NOMO-1 treated with dmso at 0.1 percent for 144 hours (cell line): ENCODE measurements around the gene PTTG1.

Source experiments
- DNase-seq: peaks from one replicate; lab custom pipeline; 2025; ENCODE audit not compliant: unreplicated experiment; lab: John Stamatoyannopoulos, UW

PTTG1 gene

DNA sequence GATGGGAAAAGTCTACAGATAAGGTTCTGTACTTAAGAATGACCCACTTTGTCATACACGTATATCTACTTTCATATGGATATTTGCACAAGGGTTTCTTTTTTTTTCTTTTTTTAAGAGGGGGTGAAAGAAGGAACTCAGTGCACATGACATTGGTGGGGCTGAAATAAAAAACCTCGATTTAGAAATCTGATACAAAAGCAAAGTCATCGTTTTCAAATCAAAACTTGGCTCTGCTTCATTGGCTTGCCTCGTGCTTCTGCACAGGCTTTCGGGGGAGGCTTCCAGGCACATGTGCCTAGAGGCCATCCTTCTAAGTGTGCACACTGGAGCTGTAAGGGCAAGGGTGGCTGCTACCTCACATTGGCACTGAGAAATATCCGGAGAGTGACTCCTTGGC, 31.1 kb downstream of the PTTG1 start:
- DNase-seq: no peak

DNA sequence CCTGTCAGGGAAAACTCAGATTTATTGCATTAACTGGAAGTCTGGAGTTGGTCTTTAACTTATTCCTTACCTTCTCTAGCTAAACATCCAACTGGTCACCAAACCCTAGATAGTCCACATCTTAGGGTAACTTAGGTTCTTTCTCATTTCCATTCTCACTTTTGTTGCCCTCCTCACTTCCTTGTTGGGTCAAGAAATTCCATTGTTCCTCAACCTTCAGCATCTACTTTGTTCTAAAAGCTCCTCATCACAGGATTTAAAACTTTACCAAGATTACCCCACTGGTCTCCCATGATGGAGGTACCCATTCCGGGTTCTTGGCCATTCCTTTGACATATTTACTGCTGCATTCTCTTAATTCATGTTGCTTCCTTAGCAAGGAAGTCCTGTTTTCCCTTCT, 32.1 kb downstream of the PTTG1 start:
- no peak for DNase-seq

DNA sequence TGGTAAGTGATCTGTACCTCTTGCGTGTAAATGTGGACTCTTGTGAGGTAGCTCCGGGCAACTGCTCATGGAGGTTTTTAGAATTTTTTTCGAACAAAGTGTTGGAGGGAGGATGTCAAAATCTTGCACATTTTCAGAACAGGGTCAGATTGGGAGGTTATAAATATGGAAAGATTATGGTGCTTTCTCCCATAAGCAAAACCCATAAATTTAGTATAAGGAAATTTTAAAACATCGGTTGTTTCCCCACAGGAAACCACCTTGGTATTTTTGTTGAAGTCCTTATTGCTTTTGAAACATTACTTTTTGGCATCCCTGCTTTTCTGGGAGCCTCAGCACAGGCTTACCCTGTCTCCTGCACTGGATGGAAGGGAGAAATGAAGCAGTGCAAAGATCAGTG, 33.9 kb downstream of the PTTG1 start:
- no peak for DNase-seq

DNA sequence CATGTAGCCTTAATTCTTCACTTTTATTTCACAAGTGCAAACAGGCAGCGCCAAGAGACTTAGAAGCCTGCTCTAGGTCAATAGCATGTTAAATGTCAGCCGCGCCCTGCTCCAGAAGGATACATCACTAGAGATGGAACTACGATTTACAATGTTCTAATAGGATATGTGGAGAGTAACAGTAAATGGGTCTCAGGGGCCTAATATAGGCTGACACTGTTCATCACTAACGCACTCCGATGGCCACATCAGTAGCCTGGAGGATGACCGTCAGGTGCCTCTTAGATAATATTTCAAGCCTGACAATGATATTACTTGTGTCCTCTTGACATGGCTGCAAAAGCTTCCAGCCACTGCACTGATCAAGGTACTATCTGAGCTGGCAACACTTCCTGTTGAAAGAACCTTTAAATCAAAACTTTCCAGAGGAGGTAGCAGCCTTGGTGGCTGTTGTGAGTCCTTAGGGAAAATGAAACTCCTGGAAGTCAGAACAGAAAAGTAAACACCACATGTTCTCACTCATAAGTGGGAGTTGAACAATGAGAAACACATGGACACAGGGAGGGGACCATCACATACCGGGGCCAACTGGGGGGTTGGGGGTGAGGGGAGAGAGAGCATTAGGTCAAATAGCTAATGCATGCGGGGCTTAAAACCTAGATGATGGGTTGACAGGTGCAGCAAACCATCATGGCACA, 35.0 kb downstream of the PTTG1 start:
- no peak for DNase-seq

DNA sequence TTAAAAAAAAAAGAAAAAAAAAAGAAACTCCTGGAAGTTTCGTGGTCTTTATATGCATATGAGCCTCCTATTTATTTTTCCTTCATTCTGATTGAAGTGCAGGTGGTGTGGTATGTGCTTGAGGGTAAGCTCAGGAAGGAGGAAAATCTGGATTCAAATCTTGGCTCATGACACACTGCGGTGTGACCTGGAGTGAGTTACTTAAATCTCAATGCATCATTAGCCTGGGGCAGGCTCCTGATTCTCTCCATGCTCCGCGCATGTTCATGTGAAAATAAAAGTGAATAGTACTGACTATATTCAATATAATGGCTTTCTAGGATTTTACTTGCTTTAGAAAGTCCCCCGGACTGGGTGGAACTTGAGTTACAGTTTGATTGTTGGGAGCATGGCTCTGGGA, 35.6 kb downstream of the PTTG1 start:
- no peak for DNase-seq

DNA sequence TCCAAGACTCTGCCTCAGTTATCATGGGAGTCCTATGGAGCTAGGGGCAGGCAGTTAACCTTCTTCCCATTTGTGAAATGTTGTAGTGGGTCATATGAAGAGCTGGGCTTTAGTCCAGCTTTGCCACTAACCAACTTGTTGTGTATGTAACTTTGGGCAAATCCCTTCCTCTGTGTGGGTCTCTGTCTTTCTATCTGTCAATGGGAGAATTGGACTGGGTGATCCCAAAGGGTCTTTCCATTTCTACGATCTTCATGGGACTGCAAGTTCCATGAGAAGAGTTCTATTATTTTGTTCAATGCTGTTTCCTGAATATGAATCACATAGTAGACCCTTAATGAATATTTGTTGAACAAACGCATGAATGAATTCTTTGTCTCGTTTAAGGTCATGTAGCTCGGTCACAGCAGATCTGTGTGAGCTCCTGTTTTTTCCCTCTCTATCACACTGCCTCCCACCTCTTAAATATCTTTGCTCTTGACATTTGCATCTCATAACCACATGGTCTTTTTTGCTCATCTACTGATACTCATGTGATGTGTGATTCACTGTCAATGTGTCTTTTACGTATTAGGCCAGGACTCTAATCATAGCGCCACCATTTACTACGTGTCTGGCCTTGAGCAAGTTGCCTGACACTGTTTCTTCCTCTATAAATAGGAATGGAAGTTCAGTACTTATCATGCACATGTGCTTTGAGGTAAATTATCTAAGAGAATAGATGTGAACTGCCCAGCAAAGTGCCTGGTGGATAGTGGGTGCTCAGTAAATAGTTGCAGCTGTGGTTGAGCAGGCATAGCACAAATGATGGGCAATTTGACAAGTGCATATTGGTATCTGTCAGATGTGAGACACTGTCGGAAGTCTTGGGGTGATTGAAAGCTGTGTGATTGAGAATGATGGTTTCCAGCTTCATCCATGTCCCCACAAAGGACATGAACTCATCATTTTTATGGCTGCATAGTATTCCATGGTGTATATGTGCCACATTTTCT, 37.4 kb downstream of the PTTG1 start:
- DNase-seq: no peak

DNA sequence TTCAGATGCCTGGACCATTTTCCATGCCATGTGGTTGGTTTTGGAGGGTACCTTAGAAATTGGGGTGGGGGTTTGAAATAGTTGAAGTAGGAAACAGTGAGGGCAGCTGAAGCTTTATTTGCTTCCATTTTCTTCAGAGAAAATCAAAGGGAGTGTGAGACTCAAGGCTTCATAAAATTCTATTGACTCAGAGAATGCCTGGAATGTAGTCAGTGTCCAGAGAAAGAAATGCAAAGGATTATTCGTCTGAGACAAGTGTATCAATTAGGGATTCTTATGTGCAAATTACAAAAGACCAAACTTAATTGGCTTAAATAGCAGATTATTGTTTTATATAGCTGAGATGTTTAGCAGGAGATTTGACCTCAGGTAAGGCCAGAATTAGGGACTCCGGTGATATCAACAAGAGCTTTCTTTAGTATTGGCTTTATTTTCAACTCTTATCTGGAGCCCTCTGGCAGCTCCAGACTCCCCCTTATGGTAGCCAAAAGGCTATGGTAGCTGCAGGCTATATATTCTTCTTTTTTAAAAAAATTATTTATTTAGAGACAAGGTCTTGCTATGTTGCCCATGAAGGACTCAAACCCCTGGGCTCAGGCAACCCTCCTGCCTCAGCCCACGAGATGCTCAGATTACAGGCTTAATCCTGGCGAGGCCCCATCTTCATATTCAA, 38.9 kb downstream of the PTTG1 start:
- DNase-seq: no peak

DNA sequence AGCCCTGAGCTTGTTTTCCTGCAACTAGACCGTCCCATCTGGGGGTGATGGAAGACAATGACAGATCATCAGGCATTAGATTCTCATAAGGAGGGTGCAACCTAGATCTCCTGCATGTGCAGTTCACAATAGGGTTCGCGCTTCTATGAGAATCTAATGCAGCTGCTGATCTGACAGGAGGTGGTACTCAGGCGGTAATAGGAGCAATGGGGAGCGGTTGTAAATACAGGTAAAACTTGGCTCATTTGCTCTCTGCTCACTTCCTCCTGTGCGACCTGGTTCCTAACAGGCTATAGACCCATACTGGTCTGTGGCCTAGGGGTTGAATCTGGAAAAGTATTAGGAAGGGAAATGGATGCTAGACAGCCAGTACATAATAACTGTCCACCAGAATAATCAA, 39.7 kb downstream of the PTTG1 start:
- DNase-seq: no peak

DNA sequence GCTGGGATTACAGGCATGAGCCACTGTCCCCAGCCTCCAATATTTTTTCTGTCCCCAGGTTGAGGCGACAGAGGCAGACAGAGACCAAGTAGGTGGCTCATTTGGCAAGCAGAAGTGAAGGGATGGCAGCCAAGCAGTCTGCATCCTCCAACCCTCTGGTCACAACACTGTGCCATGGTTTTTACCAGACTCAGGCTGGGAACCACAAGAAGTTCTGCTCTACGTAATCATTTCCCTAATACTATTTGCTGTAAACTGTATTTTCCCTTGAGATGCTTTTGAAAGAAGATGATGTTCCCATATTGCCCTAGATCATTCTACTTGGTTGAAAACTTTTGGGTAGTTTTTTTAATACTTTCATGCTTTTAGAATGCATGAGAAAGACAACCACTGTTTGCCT, 40.5 kb downstream of the PTTG1 start:
- no peak for DNase-seq

DNA sequence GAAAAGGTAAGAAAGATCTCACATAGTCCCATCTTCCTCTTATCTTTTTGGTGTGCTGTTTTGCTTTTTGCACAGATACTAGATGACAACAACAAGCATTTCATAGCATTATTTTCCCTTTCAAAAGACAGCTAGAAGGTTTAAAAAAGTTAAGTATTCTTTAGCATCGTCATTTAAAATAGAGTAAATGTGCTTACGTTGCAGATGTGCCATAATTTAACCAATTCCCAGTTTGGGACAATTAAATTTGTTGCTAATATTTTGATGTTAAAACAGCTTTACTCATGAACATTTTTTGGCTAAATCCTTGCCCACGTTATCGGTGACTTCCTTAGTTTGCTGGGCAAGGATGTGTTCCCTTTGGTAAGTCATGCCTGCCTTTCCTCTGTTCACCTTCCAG, 41.6 kb downstream of the PTTG1 start:
- DNase-seq: no peak

DNA sequence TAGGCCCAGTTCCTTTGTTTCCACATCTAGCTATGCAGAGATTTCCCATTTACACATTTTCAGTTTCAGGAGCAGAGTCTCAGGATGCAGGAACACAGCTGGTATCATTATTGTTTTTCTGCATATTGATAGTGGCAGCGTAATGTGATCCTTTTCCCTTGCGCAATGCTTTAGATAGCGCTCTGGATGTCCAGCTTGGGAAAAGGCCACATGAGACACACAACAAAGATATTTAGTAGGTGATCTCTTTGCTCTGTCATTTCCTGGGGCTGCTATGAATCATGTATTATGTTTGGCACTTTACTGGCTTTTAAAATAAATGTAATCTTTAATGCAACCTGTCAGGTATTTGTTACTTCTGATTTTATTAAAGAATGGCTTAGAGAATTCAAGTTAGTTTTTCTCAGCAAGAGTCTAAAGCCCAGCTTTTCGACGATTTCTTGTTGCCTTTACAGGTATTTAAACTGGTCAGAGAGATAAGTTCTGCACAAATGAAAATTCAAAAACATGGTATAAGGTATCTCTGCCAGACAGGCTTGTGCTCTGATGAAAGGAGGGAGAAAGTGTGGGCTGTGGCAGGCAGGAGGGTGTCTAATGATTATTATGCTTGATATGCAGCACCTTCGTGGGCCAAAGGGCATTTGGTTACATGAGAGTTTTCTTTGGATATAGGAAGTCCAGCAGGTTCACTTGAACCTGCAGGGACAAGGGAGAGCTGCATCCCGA, 42.2 kb downstream of the PTTG1 start:
- DNase-seq: no peak

DNA sequence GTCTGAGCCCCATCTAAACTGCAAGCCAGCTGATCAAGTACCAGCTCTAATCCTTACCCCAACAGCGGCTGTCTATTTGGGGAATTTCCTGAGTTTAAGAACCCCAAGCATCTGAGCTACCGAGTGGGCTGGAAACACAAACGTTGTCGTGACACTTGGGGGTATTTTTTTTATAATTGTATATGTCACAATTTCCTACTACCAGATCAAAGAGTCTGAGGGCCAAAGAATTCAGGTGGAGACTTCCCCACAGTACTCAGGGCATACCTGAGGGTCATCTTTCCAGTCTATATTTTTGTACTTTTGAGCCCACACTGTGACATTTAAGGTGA, 42.8 kb downstream of the PTTG1 start:
- DNase-seq: no peak

DNA sequence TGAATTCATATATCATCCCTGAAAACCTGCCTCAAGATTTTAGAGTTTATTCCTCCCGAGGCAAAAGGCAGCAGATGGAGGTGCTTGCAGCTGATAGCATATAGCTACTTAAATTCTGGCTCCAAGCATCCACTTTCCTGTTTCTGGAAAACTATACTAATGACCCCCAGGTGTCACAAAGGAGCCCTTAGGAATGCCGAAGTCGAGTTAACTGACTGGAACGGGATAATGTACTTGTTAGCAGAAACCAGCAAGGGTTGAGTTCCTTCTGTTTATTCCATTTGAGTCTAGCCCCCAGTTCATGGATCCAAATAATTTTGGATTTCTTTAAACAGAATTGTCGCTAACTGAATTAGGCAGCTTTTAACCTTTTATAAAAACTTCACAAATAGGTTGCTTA, 44.5 kb downstream of the PTTG1 start:
- DNase-seq: no peak

DNA sequence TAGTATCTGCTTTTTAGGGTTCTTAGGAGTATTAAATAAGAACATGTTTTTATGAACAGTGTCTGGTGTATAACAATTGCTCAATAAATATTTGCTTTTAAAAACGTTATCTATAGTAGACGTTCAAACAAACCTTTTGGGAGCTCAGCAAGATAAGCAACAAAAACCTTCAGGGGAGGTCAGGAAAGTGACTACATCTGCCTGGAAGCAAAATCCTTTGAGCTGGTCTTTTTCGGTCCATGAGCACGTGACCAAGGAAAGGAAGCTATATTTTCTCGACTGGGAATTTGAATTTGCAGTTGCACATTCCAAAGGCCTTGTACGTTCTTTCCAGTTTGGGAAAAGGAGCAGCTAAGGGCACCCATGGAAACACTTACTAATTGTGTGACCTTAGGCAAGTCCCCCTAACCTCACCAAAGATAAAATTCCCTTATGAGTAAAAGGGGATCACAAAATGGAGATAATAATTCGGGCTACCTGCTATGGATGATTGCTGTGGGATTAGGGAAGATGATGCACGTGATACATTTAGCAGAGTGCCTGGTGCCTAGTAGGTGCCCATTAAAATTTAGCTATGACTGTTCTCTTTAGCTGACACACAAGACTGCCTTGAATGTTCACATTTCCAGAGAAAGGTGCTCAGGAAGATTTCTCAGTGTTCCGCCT, 45.4 kb downstream of the PTTG1 start:
- no peak for DNase-seq

DNA sequence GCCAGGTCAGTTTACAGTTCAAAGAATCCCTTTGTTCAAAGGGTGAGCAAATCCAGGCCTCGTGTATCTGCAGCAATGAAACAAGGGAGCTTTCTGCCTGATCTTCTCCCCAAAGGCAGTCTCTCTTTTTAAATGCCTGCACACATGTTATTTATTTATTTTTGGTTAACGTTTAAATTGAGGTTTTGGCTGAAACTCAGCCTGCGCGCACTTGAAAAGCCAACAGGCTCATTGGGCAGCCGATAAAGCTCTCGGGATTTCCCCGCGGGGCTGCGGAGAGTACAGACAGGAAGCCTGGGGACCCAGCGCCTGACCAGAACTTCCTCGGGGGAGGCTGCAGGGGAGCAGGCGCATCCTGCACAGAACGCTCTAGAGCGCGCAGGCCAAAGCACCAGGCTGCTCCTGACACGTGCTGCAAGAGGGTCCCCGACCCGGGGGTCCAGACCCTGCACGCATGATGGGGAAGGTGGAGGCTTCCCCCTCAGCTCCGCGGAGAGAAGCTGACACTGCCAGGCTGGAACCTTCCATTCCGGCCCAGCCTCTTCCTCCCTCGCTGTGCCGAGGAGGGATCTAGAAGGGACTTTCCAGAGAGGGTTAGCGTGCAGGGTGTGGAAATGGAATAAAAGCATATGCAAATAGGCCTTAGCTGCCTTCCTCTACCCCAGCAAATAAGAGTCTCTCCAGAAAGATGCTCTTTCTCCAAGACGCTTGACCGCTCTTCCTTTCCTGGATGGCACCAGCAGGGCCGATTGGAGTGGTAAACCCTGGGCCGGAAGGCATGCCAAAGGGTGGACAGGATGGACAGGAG, 46.1 kb downstream of the PTTG1 start:
- DNase-seq: peak; percentile 46

DNA sequence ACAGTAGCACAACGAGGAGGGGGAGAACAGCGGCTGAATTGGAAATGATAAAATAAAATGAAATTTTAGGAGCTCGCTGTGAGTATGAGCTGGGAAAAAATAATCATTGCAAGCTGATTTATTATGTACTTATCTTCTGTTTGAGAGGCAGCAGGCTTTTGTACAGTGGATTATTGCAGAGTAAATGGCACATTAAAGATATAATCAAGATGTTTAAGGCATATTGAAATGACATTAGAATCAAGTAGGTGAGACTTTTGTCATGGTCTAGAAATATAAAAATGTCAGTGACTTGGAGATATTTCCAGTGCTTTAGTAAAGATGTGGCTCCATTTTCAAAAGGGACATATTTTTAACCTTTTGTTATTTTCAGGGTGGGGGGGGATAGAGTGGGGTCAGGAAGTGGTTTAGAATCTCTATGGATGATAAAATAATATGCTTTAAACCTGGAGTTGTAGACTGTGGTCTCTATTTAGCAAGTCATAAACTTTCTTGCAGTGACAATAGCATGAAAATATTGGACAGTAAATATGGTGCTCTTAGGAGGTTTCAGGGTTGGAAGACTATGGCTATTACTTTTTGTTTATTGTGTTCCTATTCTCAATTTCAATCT, 46.8 kb downstream of the PTTG1 start:
- no peak for DNase-seq

DNA sequence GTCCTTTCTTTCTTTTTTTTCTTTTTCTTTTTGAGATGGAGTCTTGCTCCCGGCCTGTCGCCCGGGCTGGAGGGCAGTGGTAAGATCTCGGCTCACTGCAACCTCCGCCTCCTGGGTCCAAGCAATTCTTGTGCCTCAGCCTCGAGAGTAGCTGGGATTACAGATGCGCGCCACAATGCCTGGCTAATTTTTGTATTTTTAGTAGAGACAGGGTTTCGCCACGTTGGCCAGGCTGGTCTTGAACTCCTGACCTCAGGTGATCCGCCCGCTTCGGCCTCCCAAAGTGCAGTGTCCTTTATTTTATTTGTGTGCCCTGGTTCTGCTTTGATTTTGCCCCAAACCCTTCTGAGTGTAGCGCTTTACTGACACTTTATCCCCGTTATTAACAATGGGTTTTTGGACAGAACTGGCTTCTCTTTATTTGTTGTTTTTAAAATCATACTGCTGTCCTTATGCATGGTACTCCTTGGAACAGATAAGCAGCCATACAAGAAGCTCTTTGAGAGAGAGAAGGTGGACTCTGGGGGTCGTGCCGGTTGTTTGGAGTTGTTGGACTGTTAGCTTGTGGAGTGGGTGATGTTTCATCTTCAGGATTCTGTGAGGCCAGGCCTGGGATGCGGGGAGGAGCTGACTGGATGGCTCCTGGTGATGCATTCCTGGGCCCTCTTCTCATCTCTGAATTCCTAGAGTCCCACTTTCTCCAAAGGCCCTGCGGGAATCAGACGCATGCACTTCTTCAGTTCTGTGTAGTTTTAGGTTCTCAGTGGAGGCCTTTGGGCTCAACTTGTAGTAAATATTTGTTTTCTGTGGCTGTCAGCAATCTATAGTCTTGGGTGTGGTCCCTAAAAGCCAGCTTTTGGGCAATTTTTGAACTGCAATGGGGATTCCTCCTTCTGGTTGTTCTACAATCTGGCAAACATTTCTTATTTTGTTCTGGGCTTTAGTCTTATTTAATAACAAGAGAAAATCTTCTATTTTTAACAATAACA, 47.8 kb downstream of the PTTG1 start:
- DNase-seq: no peak
